OCI-LY1 (cell line): ENCODE measurements around the gene HMX1.

Experiments
- CTCF ChIP-seq: fragments of 200-600 bp; sonication (generic), shearing (Covaris generic); IDR thresholded peaks from 2 replicates; pipeline ENCODE4 v1.5.1; 2017; ENCODE audit warnings: mild to moderate bottlenecking, antibody characterized with exemption, low read length, moderate library complexity, mixed read lengths
- EZH2 ChIP-seq: fragments of 200-600 bp; sonication (generic), shearing (Covaris generic); IDR thresholded peaks from 2 replicates; pipeline ENCODE4 v1.8.0; 2017; ENCODE audit warnings: borderline replicate concordance, mixed run types, mild to moderate bottlenecking, antibody characterized with exemption, low read length, moderate library complexity, mixed read lengths

DNA sequence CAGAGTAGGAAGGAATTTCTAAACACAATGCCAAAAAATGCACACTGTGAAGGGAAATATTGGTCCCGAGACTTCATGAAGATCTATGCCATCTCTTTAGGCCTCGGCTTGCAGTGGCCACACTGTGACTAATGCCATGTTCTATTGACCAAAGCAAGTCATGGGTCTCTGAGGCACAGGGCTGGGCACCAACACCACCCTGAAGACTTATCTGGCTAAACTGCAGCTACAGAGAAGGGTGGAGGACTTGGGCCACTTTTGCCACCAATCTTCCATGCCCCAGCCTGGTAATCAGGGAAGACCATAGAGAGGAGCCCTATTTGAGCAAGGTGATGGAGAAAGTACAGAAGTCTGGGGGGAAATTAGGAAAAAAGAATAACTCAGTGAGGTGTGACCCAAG is 42.1 kb downstream of the HMX1 start:
- TF ChIP-seq CTCF = no peak
- TF ChIP-seq EZH2 = no peak
